ENCODE data around the gene TRIL.

GRCh38 chr7:28988091-28988490, 30.0 kb upstream of the TRIL start:
- no peak for TF ChIP-seq CTCF (IDR thresholded peaks at IDR 0.05)
- no peak for TF ChIP-seq POLR2A (IDR thresholded peaks at IDR 0.05; ENCODE audit: low read length)
- no peak for TF ChIP-seq SREBF2 (IDR thresholded peaks at IDR 0.05)
- no peak for TF ChIP-seq KDM1A (IDR thresholded peaks at IDR 0.05; ENCODE audit: low read depth)
- no peak for TF ChIP-seq JUN (IDR thresholded peaks at IDR 0.05)
- no peak for TF ChIP-seq MAX (IDR thresholded peaks at IDR 0.05)
